HUES64 (cell line): ENCODE data around the gene RIC1.

ENCODE experiments used
- H3K27ac ChIP-seq: 2 replicates; pipeline ENCODE4 v1.7.0; 2013; ENCODE audit warnings: low read depth, low read length, inconsistent platforms
- H3K27me3 ChIP-seq: 2 replicates; pipeline ENCODE4 v1.6.1; 2013; ENCODE audit warnings: mild to moderate bottlenecking, low read length; ENCODE audit not compliant: insufficient read depth
- H3K36me3 ChIP-seq: 2 replicates; pipeline ENCODE4 v1.6.1; 2013; ENCODE audit warnings: mild to moderate bottlenecking, low read length; ENCODE audit not compliant: insufficient read depth
- H3K4me1 ChIP-seq: 2 replicates; pipeline ENCODE4 v1.6.1; 2013; ENCODE audit warnings: mild to moderate bottlenecking, low read length, moderate library complexity; ENCODE audit not compliant: insufficient read depth
- H3K4me3 ChIP-seq: 2 replicates; pipeline ENCODE4 v1.5.1; 2013; ENCODE audit warnings: mild to moderate bottlenecking, low read length, moderate library complexity
- H3K9ac ChIP-seq: 2 replicates; pipeline ENCODE4 v1.6.1; 2013; ENCODE audit warnings: mild to moderate bottlenecking, low read depth, low read length
- H3K9me3 ChIP-seq: 2 replicates; pipeline ENCODE4 v1.6.1; 2013; ENCODE audit warnings: low read depth, low read length; ENCODE audit not compliant: insufficient read depth
- WGBS: fragments of 150-250, 120-280 bp; methylation state at CpG from one replicate; pipeline ENCODE4 v1.1.7; 2013; ENCODE audit warnings: missing lambda C conversion rate; 5-methylcytosine and 5-hydroxymethylcytosine counted together

The RIC1 gene

DNA sequence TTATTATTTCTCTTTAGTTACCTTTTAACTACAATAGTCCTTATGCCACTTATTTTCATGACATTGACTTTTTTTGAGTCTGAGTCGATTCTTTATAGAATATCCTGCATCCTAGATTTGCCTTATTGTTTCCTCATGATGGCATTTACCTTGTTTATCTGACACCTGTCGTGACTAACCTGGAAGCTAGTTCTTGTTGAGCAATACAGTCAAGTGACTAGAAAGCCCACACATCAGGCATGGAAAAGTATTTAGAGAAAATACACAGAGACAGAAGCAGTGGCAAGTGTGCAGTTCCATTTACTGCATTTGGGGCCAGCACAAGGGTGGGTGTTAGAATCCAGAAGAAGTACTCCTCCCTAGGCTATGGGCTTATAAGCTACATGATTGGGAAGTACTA is 106.2 kb downstream of the RIC1 start:
- H3K4me3 ChIP-seq = no peak overlapping the region
- H3K36me3 ChIP-seq = peaks cover 27% of the 10 kb centered on the region; the same call in 1 of the 2 replicates
- 93% methylated on average over 2 of the region's 2 CpGs for WGBS
- H3K27me3 ChIP-seq = no peaks in the 10 kb centered on the region
- H3K9me3 ChIP-seq = no peaks in the 10 kb centered on the region
- H3K4me1 ChIP-seq = no peaks in the 10 kb centered on the region
- H3K27ac ChIP-seq = no peak overlapping the region
- no peak overlapping the region for H3K9ac ChIP-seq

DNA sequence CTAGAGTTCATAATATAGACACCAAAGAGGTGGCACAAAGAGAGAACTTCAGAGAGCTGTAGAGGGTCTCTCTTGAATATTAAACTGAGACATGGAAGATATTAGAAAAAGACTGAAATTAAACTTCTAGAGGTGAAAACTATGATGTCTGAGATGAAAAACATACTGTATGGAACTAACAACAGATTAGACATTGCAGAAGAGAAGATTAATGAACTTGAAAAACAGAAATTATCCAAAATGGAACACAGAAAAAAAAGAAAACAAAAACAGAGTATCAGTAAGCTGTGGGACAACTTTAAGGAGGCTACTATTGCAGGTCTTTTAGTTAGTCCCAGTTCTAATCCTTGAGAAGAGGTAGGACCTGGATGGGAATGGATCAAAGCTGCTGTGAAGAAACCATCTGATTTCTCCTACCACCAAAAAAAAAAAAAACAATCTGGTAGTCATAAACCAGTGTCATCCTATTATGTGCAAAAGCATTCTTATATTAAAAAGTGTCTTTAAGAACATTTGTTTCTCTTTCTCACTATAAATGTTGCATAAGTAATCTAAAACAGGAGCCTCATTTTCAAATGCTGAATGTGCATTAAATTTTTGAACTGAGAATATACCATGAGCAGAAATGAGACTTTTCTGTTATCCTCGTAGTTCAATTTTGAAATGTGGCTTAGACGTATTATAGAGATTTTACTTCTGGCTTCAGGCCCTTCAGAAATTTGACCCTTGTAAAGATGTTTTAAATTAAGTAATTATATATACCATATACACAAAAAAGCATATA is 107.8 kb downstream of the RIC1 start:
- peaks cover 27% of the 10 kb centered on the region; the same call in 1 of the 2 replicates for H3K36me3 ChIP-seq
- 100% methylated on average over 2 of the region's 2 CpGs for WGBS

DNA sequence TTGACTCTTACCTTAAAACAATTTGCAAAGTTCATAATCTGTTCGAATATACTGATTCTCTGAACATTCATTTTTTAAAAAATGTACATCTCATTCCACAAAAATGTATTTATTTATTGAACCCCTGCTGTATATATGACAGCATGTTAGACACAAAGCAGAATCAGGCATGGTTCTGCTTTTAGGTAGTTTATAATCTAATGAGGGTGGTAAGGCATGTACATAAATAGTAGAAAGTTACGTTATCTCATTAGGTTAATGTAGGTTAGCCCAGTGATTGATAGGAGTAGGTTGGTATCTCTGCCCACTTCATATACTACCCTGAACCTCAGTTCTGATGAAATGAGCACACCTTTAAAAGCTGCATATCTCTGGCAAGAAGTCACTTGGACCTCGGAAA is 114.2 kb downstream of the RIC1 start:
- no peak overlapping the region for H3K9ac ChIP-seq
- H3K36me3 ChIP-seq = peaks cover 53% of the 10 kb centered on the region
- H3K4me3 ChIP-seq = no peak overlapping the region
- H3K27me3 ChIP-seq = no peaks in the 10 kb centered on the region
- H3K27ac ChIP-seq = no peak overlapping the region
- no peaks in the 10 kb centered on the region for H3K4me1 ChIP-seq
- H3K9me3 ChIP-seq = no peaks in the 10 kb centered on the region
- WGBS = 100% methylated on average over 2 of the region's 3 CpGs

More for the DNA sequence above, 107.8 kb downstream of the RIC1 start:
- H3K4me3 ChIP-seq = no peak overlapping the region
- H3K27ac ChIP-seq = no peak overlapping the region
- H3K9me3 ChIP-seq = no peaks in the 10 kb centered on the region
- H3K27me3 ChIP-seq = no peaks in the 10 kb centered on the region
- no peak overlapping the region for H3K9ac ChIP-seq
- H3K4me1 ChIP-seq = no peaks in the 10 kb centered on the region

DNA sequence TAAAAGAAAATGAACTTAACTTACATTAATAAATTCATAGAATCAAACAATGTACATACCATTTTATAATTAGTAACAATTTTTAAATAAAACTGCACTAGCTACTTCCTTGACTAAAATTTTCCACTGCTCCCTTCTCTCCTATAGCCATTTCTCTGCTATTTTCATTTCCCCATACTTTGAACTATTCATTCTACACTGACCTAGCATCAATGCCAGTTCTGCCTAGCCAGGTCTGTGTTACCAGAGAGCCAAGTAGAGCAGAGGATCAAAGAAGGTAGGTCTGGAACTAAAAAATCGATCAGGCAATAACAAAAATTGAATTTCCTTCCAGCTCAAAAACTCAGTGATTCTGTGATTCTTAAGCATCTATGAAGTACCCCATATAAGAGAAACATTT is 119.5 kb downstream of the RIC1 start:
- Histone ChIP-seq H3K4me1 (no peaks in the 10 kb centered on the region), H3K36me3 (peaks cover 60% of the 10 kb centered on the region), H3K27me3 (no peaks in the 10 kb centered on the region), H3K9me3 (no peaks in the 10 kb centered on the region), H3K4me3 (no peak overlapping the region), H3K9ac (no peak overlapping the region), H3K27ac (no peak overlapping the region)
- WGBS = 88% methylated on average over 1 of the region's 1 CpG

DNA sequence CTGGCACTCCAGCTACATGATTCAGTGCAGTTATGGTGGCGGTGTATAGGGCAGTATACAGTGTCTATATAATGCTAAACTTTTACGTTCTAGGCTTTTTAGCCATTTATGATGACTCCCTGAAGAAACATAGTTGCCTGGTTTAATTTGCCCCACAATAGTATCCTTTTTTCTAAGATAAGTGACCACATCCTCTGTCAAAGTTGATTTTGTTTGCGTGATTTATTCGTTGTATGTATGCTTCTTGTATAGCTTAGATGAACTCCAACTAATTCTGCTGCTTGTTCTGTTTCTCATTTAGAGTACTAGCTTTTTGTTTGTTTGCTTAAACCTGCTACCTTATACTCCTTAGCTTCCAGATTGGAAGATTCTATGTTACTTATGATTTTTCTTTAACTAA is 120.4 kb downstream of the RIC1 start:
- Histone ChIP-seq H3K36me3 (peaks cover 57% of the 10 kb centered on the region), H3K9me3 (no peaks in the 10 kb centered on the region), H3K4me3 (no peak overlapping the region), H3K27me3 (no peaks in the 10 kb centered on the region), H3K9ac (no peak overlapping the region), H3K27ac (no peak overlapping the region), H3K4me1 (no peaks in the 10 kb centered on the region)
- WGBS = 92% methylated on average over 2 of the region's 4 CpGs

DNA sequence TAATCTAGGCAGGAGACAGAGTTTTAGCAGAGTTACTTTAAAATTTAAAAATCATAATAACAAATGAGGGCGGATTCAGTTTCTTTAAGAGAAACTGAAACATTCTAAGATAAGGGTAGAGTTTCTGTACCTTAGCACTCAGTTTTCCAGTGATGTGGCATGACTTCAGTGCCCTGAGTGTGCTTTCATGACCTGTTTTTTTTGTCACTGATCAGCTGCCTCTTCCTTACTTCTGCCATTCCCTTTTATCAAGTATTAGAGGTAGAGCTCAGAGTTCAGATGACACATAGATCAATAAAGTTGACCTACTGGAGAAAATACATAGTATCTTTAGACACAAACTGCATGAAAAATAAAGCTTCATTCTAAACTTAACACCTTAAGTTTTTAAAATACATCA is 121.7 kb downstream of the RIC1 start:
- Histone ChIP-seq H3K4me3 (no peak overlapping the region), H3K9ac (no peak overlapping the region), H3K27ac (no peak overlapping the region), H3K36me3 (peaks cover 51% of the 10 kb centered on the region), H3K9me3 (no peaks in the 10 kb centered on the region), H3K4me1 (no peaks in the 10 kb centered on the region), H3K27me3 (no peaks in the 10 kb centered on the region)
- WGBS = 80% methylated on average over 1 of the region's 1 CpG

DNA sequence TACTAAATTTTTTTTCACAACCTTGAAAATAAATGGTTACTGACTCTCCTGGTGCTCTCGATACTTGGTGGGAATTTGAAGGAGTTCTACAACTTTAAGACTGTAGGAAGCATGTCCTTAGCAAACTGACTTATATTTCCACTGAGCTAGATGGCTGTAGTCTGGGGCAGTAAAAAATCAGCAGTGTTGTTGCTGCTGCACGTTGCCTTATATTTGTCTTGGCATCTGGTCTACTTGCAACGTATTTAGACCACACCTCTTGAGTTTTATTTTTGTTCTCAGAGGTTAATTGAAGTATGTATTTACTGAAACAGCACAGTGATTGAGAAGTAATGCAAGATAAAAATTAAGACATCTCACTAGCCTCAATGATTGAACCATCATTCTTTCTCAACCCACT is 127.7 kb downstream of the RIC1 start:
- Histone ChIP-seq H3K4me1 (0 out of 2 replicates have a peak, but pooled peaks cover 2% of the 10 kb centered on the region), H3K9me3 (no peaks in the 10 kb centered on the region), H3K4me3 (no peak overlapping the region), H3K27ac (no peak overlapping the region), H3K27me3 (no peaks in the 10 kb centered on the region), H3K9ac (no peak overlapping the region; the same call in 1 of the 2 replicates), H3K36me3 (peaks cover 48% of the 10 kb centered on the region)
- WGBS = 95% methylated on average over 3 of the region's 3 CpGs

DNA sequence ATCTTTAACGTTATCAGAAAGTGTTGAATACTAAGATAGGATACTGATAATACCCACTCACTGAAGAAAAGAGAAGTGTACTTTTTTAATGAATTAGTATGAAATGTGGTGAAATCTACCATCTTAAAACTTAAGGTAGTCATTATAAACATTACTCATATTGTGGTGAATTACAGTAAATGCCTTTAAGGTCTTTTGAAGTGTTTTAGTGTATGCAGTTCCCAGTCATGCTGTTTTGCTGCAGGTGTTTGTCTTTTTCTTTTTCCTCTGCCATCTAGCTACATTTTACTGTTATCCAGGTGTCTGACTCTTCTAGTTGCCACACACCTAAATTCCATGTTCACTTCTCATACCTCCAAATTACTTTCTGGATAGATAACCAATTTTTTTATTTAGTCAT is 131.4 kb downstream of the RIC1 start:
- H3K4me1 ChIP-seq = 0 out of 2 replicates have a peak, but pooled peaks cover 2% of the 10 kb centered on the region
- 83% methylated on average over 1 of the region's 1 CpG for WGBS
- no peak overlapping the region for H3K27ac ChIP-seq
- no peaks in the 10 kb centered on the region for H3K9me3 ChIP-seq
- H3K4me3 ChIP-seq = no peak overlapping the region
- no peak overlapping the region for H3K9ac ChIP-seq
- peaks cover 78% of the 10 kb centered on the region for H3K36me3 ChIP-seq
- H3K27me3 ChIP-seq = no peaks in the 10 kb centered on the region

DNA sequence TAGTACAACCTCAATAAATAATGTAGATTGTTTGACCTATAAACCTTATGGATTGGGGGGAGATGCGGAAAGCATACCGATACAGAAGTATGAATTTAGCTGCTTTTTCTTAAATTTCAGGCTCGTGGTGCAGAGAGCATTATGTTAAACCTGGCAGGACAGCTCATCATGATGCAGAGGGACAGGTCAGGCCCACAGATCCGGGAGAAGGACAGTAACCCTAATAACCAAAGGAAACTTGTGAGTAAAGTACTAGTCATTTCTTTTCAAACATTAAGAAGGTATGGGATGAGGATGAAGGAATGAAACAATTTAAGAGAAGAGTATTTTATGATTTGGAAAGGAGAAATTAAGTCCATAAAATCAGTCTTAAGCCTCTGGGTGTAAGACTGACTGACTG is 133.5 kb downstream of the RIC1 start:
- H3K4me3 ChIP-seq = no peak overlapping the region
- no peaks in the 10 kb centered on the region for H3K9me3 ChIP-seq
- no peak overlapping the region for H3K27ac ChIP-seq
- H3K27me3 ChIP-seq = no peaks in the 10 kb centered on the region
- peaks cover 83% of the 10 kb centered on the region for H3K36me3 ChIP-seq
- 0 out of 2 replicates have a peak, but pooled peaks cover 2% of the 10 kb centered on the region for H3K4me1 ChIP-seq
- no peak overlapping the region for H3K9ac ChIP-seq
- 97% methylated on average over 4 of the region's 4 CpGs for WGBS

DNA sequence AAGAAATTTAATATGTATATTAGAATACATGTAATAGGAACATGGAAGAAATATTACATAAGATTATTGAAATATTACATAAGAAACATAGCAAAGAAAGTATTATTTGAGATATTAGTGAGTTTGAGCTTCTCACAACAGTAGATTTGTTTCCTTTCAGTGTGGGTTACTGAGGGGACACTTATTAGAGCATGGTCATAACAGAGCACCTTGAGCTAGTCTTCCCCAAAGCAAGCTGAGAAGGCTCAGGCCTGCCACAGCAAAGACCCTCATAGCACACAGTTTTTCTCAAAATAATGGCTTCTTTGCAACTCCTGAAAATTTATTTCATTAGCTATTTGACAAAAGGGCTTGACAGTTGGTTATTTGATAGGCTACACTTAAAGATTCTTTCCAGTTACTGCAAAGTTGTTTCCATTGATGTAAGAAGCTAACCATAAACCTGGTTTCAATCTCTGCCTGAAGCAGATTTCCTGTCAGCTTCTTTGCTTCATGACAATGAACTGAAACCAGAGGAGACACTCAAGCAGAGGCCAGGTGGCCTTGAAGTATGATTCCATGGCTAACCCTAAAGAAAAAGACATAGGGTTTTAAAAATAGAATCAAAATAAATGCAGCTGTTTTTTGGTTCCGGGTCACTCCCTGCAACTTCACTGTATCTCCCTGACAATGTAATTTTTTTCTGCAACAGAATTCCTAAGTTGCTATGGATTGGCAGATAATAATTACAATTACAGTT is 135.4 kb downstream of the RIC1 start:
- H3K27me3 ChIP-seq = no peaks in the 10 kb centered on the region
- H3K27ac ChIP-seq = no peak overlapping the region
- no peaks in the 10 kb centered on the region for H3K9me3 ChIP-seq
- H3K9ac ChIP-seq = no peak overlapping the region
- peaks cover 84% of the 10 kb centered on the region for H3K36me3 ChIP-seq
- H3K4me3 ChIP-seq = no peak overlapping the region
- H3K4me1 ChIP-seq = no peaks in the 10 kb centered on the region
- 100% methylated on average over 1 of the region's 1 CpG for WGBS
